Neuronal stem cell (in vitro differentiated cells): ENCODE data around the gene HTRA3.

Experiments used
- DNase-seq: peaks from one replicate; pipeline ENCODE4 v3.0.0-alpha.2; 2013; ENCODE audit warnings: low spot score
- H2AFZ ChIP-seq: one replicate; pipeline ENCODE4 v1.6.1; 2013; ENCODE audit warnings: mild to moderate bottlenecking, low read length, inconsistent platforms
- H2AK5ac ChIP-seq: 2 replicates; pipeline ENCODE4 v1.6.1; 2013; ENCODE audit warnings: low read depth, mild to moderate bottlenecking, inconsistent platforms, low read length, moderate library complexity, mixed read lengths
- H2BK120ac ChIP-seq: 2 replicates; pipeline ENCODE4 v1.6.1; 2013; ENCODE audit warnings: low read depth, mild to moderate bottlenecking, inconsistent platforms, low read length, moderate library complexity, mixed read lengths
- H2BK12ac ChIP-seq: one replicate; pipeline ENCODE4 v1.6.1; 2013; ENCODE audit warnings: low read length, inconsistent platforms
- H2BK15ac ChIP-seq: 2 replicates; pipeline ENCODE4 v1.6.1; 2013; ENCODE audit warnings: mild to moderate bottlenecking, low read length, inconsistent platforms, mixed read lengths
- H2BK5ac ChIP-seq: one replicate; pipeline ENCODE4 v1.6.1; 2013; ENCODE audit warnings: inconsistent platforms, mild to moderate bottlenecking, low read length, moderate library complexity
- H3K14ac ChIP-seq: one replicate; pipeline ENCODE4 v1.6.1; 2013; ENCODE audit warnings: low read length, inconsistent platforms
- H3K18ac ChIP-seq: 2 replicates; pipeline ENCODE4 v1.6.1; 2013; ENCODE audit warnings: low read length, inconsistent platforms
- H3K23ac ChIP-seq: 2 replicates; pipeline ENCODE4 v1.6.1; 2013; ENCODE audit warnings: low read depth, mild to moderate bottlenecking, mixed read lengths, low read length, inconsistent platforms; ENCODE audit not compliant: poor library complexity
- H3K27ac ChIP-seq: replicated peaks from 3 replicates; pipeline ENCODE4 v1.5.1; 2013; ENCODE audit warnings: low read length, inconsistent platforms
- H3K27me3 ChIP-seq, 3 experiments: 2 replicates each; pipeline ENCODE4 v1.6.1; 2013; ENCODE audit warnings: low read length in 3 of 3, mild to moderate bottlenecking in 2 of 3, inconsistent platforms in 1 of 3, low read depth in 1 of 3, mixed read lengths in 1 of 3, moderate library complexity in 1 of 3; ENCODE audit not compliant: control insufficient read depth in 3 of 3, insufficient read depth in 3 of 3
- H3K36me3 ChIP-seq, 2 donors: replicated peaks in 1 of 2; 2 replicates each; pipeline ENCODE4 v1.6.1; 2013; ENCODE audit warnings: low read length in 2 of 2; ENCODE audit not compliant: control insufficient read depth in 2 of 2, insufficient read depth in 2 of 2
- H3K4ac ChIP-seq: 2 replicates; pipeline ENCODE4 v1.6.1; 2013; ENCODE audit warnings: inconsistent platforms, mild to moderate bottlenecking, low read length, moderate library complexity
- H3K4me1 ChIP-seq, 2 donors: 1 replicate in 1 of 2; 2 replicates in 1 of 2; pipeline ENCODE4 v1.6.1; 2013; ENCODE audit warnings: low read length in 2 of 2, low read depth in 1 of 2; ENCODE audit not compliant: control insufficient read depth in 2 of 2, insufficient read depth in 1 of 2
- H3K4me2 ChIP-seq: one replicate; pipeline ENCODE4 v1.6.1; 2013; ENCODE audit warnings: mild to moderate bottlenecking, low read length, inconsistent platforms; ENCODE audit not compliant: insufficient read depth, poor library complexity, severe bottlenecking
- H3K4me3 ChIP-seq, 2 donors: 2 replicates each; pipeline ENCODE4 v1.5.1; 2013; ENCODE audit warnings: low read length in 2 of 2, mild to moderate bottlenecking in 2 of 2, inconsistent platforms in 1 of 2, moderate library complexity in 1 of 2
- H3K79me1 ChIP-seq: one replicate; pipeline ENCODE4 v1.6.1; 2013; ENCODE audit warnings: low read depth, mild to moderate bottlenecking, inconsistent platforms, low read length, moderate library complexity
- H3K9ac ChIP-seq: one replicate; pipeline ENCODE4 v1.6.1; 2013; ENCODE audit warnings: mild to moderate bottlenecking, low read depth, low read length, inconsistent platforms; ENCODE audit not compliant: poor library complexity
- H3K9me3 ChIP-seq, 2 donors: replicated peaks in 1 of 2; 2 replicates each; pipeline versions ENCODE3 to v1.6.1; 2013; ENCODE audit warnings: low read length in 2 of 2, mild to moderate bottlenecking in 2 of 2, inconsistent platforms in 1 of 2, low read depth in 1 of 2, mixed read lengths in 1 of 2, moderate library complexity in 1 of 2; ENCODE audit not compliant: control insufficient read depth in 2 of 2, insufficient read depth in 1 of 2
- H4K8ac ChIP-seq: one replicate; pipeline ENCODE4 v1.6.1; 2013; ENCODE audit warnings: low read depth, mild to moderate bottlenecking, inconsistent platforms, low read length, moderate library complexity
- H4K91ac ChIP-seq: one replicate; pipeline ENCODE4 v1.6.1; 2013; ENCODE audit warnings: low read length, low read depth, mild to moderate bottlenecking, inconsistent platforms; ENCODE audit not compliant: poor library complexity
- WGBS, 2 donors: extraction: QIAGEN DNeasy Blood & Tissue Kit; methylation state at CpG; one replicate each; pipeline ENCODE4 v1.1.7; 2013; ENCODE audit warnings: missing lambda C conversion rate in 2 of 2, mixed read lengths in 1 of 2; ENCODE audit not compliant: insufficient read length in 2 of 2, insufficient replicate concordance in 1 of 2; ENCODE audit errors: extremely low coverage in 2 of 2; 5-methylcytosine and 5-hydroxymethylcytosine counted together

Gene HTRA3

DNA sequence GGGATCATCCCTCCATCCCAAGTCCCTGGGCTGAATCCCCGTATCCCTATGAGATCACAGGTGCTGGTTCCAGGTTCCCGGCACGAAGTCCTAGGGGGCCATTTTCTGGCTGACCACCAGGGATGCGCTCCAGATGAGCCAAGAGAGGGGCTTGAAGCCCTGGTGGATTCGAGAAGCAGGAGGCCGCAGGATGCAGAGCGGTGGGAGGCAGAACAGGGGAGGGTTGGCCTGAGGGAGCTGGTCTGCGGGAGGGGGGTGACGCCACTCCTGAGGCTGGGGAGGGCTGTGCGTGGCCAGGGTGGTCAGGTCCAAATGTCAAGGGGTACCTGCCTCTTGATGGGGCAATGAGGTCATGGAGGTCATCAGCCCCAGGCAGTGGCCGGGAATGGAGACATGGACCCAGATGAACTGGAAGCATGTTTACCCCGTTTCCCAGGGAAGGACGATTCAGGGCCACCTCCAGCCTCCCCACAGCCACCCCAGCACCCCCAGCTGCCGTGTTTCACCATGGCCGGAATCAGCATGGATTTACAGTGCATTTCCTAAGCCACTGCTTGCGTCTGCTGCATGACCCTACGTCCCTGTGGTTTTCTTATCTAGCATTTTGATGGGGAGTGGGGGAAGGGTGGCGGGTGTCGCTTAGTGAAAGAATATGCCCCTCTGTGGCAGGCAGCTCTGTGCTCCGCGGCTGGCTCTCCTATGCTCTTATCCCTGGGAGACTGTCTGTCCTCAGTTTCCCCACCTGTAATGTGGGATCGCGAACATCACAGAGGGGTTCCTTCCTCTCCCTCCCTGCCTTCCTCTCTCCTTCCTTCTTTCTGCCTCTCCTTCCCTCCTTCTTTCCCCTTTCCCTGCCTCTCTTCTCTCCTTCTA lies 17.0 kb upstream of the HTRA3 start:
- no peak overlapping the region for H3K27ac ChIP-seq
- H2BK12ac ChIP-seq = no peak overlapping the region
- no peak overlapping the region for H3K9ac ChIP-seq
- no peak overlapping the region for H4K8ac ChIP-seq
- H2BK5ac ChIP-seq = no peak overlapping the region
- H2BK15ac ChIP-seq = no peak overlapping the region
- H2AFZ ChIP-seq = no peak overlapping the region
- no CpG with 5 or more reads among the region's 23 CpGs for WGBS, 2 donors
- H3K4me2 ChIP-seq = no peak overlapping the region
- no peak overlapping the region for H3K4me3 ChIP-seq
- H3K4me1 ChIP-seq = peaks cover 0 to 2% of the 10 kb centered on the region in 2 donors
- no peaks in the 10 kb centered on the region for H3K9me3 ChIP-seq
- no peak overlapping the region for H4K91ac ChIP-seq
- H3K79me1 ChIP-seq = no peaks in the 10 kb centered on the region
- DNase-seq = no peak
- no peak overlapping the region for H2BK120ac ChIP-seq
- peak overlapping the region; percentile 70 for H3K18ac ChIP-seq
- H3K4ac ChIP-seq = no peak overlapping the region
- no peak overlapping the region for H3K14ac ChIP-seq
- no peaks in the 10 kb centered on the region for H3K36me3 ChIP-seq
- peaks cover 0 to 4% (median 0%) of the 10 kb centered on the region in 3 experiments for H3K27me3 ChIP-seq
- peak overlapping the region; percentile 61 for H3K23ac ChIP-seq
- H2AK5ac ChIP-seq = peak overlapping the region; percentile 2

GRCh38 chr4:8254076-8254475 lies 15.5 kb upstream of the HTRA3 start:
- Histone ChIP-seq H2AK5ac (no peak overlapping the region), H3K9me3 (no peaks in the 10 kb centered on the region), H3K23ac (no peak overlapping the region), H3K4me1 (peaks cover 0 to 2% of the 10 kb centered on the region in 2 donors), H3K4me2 (no peak overlapping the region), H3K4ac (no peak overlapping the region), H4K8ac (no peak overlapping the region), H3K27me3 (peaks cover 0 to 14% (median 0%) of the 10 kb centered on the region in 3 experiments), H3K4me3 (no peak overlapping the region), H3K36me3 (no peaks in the 10 kb centered on the region), H3K14ac (no peak overlapping the region), H3K9ac (no peak overlapping the region), H4K91ac (no peak overlapping the region), H2BK15ac (no peak overlapping the region), H3K18ac (no peak overlapping the region), H2BK120ac (no peak overlapping the region), H3K27ac (no peak overlapping the region), H2BK12ac (no peak overlapping the region), H3K79me1 (no peaks in the 10 kb centered on the region), H2AFZ (no peak overlapping the region), H2BK5ac (no peak overlapping the region)
- DNase-seq = no peak
- no CpG with 5 or more reads among the region's 6 CpGs for WGBS, 2 donors

- no peaks in the 10 kb centered on the region for H3K79me1 ChIP-seq
- no peak overlapping the region for H2BK5ac ChIP-seq
- H3K18ac ChIP-seq = no peak overlapping the region
- no peaks in the 10 kb centered on the region for H3K9me3 ChIP-seq
- H2BK15ac ChIP-seq = no peak overlapping the region
- no peak overlapping the region for H3K4ac ChIP-seq
- H2BK120ac ChIP-seq = no peak overlapping the region
- H4K8ac ChIP-seq = no peak overlapping the region
- WGBS, 2 donors = no CpG with 5 or more reads among the region's 14 CpGs
- H3K27me3 ChIP-seq = peaks cover 0 to 15% (median 0%) of the 10 kb centered on the region in 3 experiments
- no peaks in the 10 kb centered on the region for H3K36me3 ChIP-seq
- no peak overlapping the region for H3K27ac ChIP-seq
- peak overlapping the region; percentile 18 for H3K23ac ChIP-seq
- H3K9ac ChIP-seq = no peak overlapping the region
- peak overlapping the region in 1 of 2 donors; percentile 32 for H3K4me3 ChIP-seq
- H4K91ac ChIP-seq = no peak overlapping the region
- no peak overlapping the region for H3K4me2 ChIP-seq
- H2AFZ ChIP-seq = no peak overlapping the region
- H3K4me1 ChIP-seq = peaks cover 0 to 2% of the 10 kb centered on the region in 2 donors
- H2BK12ac ChIP-seq = no peak overlapping the region
- no peak overlapping the region for H3K14ac ChIP-seq
- H2AK5ac ChIP-seq = peak overlapping the region; percentile 40
- DNase-seq = no peak
Measured at GRCh38 chr4:8255698-8256441, 13.7 kb upstream of the HTRA3 start.

DNA sequence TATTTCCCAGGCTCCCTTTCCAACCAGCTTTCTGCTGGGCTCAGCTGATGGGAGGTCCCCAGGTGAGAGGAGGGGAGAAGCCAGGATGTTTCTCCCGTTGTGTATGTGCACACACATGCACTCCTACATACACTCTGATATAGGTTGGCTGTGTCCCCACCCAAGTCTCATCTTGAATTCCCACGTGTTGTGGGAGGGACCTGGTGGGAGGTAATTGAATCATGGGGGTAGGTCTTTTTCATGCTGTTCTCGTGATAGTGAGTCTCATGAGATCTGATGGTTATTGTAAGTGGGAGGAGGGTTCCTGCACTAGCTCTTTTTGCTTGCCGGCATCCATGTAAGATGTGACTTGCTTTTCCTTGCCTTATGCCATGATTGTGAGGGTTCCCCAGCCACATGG lies 11.7 kb upstream of the HTRA3 start:
- Histone ChIP-seq H3K14ac (no peak overlapping the region), H3K4me2 (no peak overlapping the region), H4K8ac (no peak overlapping the region), H2BK15ac (no peak overlapping the region), H2BK5ac (no peak overlapping the region), H3K23ac (no peak overlapping the region), H2BK12ac (no peak overlapping the region), H3K27me3 (peaks cover 0 to 18% (median 0%) of the 10 kb centered on the region in 3 experiments), H2AFZ (no peak overlapping the region), H2AK5ac (no peak overlapping the region), H3K9me3 (no peaks in the 10 kb centered on the region), H3K27ac (no peak overlapping the region), H4K91ac (no peak overlapping the region), H3K4ac (no peak overlapping the region), H3K4me3 (no peak overlapping the region), H3K9ac (no peak overlapping the region), H2BK120ac (no peak overlapping the region), H3K79me1 (no peaks in the 10 kb centered on the region), H3K4me1 (peaks cover 2% of the 10 kb centered on the region in 2 donors), H3K36me3 (no peaks in the 10 kb centered on the region), H3K18ac (no peak overlapping the region)
- no peak for DNase-seq
- WGBS, 2 donors = no CpG with 5 or more reads among the region's 4 CpGs
